Coronary artery (tissue), 2 donors: ENCODE data around the gene SIK2.

Experiments
- DNase-seq: peaks from one replicate; pipeline ENCODE4 v3.0.0-alpha.2; 2017; ENCODE audit warnings: low spot score
- H3K27ac ChIP-seq, 2 donors: fragments of 200-600 bp; sonication (generic); one replicate each; pipeline ENCODE4 v1.5.1; 2016 to 2019
- H3K4me3 ChIP-seq: fragments of 200-600 bp; sonication (generic); 2 replicates; pipeline ENCODE4 v1.5.1; 2016; ENCODE audit warnings: mild to moderate bottlenecking, moderate library complexity
- TF ChIP-seq, protein P1 (sequence below): fragments of 200-600 bp; sonication (generic); IDR thresholded peaks from one replicate; pipeline ENCODE4 v1.5.1; 2019; ENCODE audit warnings: antibody characterized with exemption

SIK2 gene

DNA sequence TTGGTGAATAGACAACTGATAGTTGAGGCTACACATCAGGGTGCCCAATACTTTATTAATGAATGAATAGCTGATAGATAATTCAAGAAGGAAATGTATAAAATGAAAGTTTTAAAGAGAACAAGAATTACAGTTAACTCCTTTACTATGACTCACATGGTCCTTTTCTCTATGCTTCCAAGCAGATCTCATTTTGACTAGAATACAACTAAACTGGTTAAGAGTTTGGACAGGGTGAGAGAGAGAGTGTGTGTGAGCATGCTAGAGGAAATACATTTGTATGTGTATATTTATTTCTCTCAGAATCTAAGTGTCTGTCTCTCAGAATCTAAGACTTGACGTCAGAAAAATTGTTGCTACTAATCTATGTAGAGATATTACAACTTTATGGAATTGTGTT lies 66.7 kb downstream of the SIK2 start:
- no peak overlapping the region for H3K4me3 ChIP-seq
- TF ChIP-seq, protein P1, sequence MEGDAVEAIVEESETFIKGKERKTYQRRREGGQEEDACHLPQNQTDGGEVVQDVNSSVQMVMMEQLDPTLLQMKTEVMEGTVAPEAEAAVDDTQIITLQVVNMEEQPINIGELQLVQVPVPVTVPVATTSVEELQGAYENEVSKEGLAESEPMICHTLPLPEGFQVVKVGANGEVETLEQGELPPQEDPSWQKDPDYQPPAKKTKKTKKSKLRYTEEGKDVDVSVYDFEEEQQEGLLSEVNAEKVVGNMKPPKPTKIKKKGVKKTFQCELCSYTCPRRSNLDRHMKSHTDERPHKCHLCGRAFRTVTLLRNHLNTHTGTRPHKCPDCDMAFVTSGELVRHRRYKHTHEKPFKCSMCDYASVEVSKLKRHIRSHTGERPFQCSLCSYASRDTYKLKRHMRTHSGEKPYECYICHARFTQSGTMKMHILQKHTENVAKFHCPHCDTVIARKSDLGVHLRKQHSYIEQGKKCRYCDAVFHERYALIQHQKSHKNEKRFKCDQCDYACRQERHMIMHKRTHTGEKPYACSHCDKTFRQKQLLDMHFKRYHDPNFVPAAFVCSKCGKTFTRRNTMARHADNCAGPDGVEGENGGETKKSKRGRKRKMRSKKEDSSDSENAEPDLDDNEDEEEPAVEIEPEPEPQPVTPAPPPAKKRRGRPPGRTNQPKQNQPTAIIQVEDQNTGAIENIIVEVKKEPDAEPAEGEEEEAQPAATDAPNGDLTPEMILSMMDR, result no peak
- no peak for DNase-seq
- no peak overlapping the region for H3K27ac ChIP-seq

DNA sequence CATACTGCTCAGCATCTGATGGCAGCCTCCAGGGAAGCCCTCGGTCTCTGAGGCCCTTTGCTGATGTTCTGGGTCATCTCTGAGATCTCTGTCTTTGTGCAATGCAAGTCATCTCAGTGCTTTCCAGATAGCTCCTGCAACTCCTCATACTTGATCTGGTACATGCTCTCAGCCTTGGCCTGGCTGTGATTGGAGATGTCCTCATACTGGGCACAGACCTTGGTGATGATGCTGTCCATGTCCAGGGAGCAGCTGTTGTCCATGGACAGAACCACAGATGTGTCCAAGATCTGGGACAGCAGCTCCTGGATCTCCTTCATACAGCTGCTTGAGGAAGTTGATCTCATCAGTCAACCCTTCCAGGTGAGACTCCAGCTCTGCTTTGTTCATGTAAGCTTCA lies 69.1 kb downstream of the SIK2 start:
- TF ChIP-seq, protein P1, result no peak
- DNase-seq, result no peak
- Histone ChIP-seq H3K4me3 (no peak overlapping the region), H3K27ac (no peak overlapping the region)

DNA sequence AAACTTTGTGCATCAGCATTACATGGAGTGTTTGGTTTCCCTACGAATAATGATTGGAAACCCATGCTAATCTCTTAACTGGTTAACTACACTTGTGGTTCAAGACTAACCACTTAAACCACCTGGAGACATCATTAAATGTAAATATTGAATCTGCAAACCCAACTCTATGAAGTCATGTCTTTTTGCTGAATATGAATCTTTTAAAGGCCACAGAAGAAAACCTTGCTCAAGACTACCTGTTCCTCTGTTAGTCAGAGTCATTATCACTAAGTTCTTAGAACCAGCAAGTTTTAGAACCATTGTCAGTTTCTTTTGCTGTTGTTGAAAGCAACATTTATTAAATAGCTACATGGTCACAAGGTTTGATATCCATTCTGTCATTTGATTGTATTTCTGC lies 70.7 kb downstream of the SIK2 start:
- Histone ChIP-seq H3K4me3 (no peak overlapping the region), H3K27ac (no peak overlapping the region)
- TF ChIP-seq, protein P1, result no peak
- no peak for DNase-seq

DNA sequence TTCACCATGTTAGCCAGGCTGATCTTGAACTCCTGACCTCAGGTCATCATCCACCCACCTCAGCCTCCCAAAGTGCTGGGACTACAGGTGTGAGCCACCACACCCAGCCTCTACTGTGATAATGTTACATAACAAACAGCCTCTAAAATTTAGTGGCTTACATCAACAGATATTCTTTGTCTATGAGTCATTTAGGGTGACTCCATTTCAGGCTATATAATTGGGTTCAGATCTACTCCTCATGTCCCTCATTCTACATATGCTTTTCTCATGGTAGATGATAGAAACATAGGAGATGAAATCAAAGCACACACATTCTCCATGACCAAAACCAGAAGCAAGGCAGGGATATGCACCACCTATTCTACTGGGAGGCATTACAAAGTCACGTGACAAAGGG lies 72.7 kb downstream of the SIK2 start:
- TF ChIP-seq, protein P1, result no peak
- Histone ChIP-seq H3K27ac (no peak overlapping the region), H3K4me3 (no peak overlapping the region)
- DNase-seq, result no peak

DNA sequence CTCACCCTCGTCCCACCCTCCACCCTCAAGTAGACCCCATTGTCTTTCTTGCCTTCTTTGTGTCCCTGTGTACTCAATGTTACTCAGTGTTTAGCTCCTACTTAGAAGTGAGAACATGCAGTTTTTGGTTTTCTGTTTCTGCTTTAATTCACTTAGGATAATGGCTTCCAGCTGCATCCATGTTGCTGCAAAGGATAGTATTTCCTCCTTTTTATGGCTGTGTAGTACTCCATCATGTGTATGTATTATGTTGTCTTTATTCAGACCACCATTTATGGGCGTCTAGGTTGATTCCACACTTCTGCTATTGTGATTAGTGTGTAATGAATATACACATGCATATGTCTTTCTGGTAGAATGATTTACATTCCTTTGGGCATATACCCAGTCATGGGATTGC lies 73.6 kb downstream of the SIK2 start:
- no peak for DNase-seq
- no peak overlapping the region for H3K4me3 ChIP-seq
- H3K27ac ChIP-seq, result no peak overlapping the region
- TF ChIP-seq, protein P1, result no peak

DNA sequence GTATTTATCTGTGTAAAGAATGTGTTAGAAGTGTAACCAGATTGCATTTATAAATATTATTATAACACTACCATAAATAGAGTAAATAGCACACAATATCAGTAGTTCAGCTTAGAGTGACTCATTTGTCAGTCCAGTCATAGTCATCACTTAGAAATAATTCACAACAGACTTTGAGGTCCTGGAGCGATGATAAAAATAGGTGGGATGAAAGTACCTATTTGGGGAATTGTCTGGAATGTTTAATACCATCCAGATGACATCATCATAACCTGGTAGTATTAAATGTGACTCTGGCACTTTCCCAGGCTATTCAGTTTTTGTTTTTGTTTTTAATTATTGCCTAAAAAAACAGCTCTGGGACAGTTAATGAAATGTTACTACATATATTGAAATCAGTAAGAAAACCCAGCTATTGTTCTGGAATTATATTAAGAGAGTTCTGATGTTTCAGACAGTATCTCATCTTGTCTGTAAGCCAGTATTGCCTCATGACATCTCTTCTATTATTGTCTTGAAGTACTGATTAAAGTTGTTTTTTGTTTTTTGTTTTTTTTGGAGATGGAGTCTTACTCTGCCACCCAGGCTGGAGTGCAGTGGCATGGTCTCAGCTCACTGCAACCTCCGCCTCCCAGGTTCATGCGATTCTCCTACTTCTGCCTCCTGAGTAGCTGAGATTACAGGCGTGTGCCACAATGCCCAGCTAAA lies 74.8 kb downstream of the SIK2 start:
- no peak overlapping the region for H3K4me3 ChIP-seq
- no peak for DNase-seq
- H3K27ac ChIP-seq, result no peak overlapping the region
- TF ChIP-seq, protein P1, result no peak

DNA sequence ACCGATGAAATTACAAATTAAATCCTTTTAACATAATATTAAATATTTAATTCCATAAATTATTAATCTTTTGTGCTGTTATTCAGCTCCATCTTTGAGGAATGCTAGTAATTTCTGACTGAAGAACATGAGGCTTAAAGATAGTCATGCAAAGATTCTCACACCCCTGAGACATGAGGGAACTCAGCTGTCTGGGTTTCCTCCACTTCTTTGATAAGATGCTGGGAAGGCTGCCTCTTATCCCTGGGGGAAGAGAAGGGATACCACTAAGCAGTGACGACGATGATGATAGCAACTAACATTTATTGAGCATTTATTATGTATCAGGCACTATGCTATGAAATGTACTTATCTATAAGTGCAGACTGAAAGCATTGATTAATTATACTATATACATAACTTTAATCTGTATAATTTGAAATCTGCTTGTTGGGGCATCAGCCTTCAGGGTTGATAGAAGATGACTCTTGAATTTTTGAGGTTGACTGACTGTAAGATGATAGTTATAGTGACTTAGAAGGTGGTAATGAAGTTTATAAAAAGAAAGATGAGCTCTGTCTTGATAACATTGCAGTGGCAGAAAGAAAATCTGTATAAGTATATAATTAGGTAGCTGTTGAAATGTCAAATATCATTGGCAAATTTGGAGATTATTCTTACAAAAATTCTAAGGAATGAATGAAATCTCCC lies 78.4 kb downstream of the SIK2 start:
- no peak for DNase-seq
- H3K27ac ChIP-seq, result no peak overlapping the region
- TF ChIP-seq, protein P1, result no peak
- H3K4me3 ChIP-seq, result no peak overlapping the region
